Right atrium auricular region (tissue), 2 donors: ENCODE measurements around the gene CYP21A2. TPM values are rescaled to one million over a fixed set of nuclear protein-coding genes. Genes with fewer than 3 reads are reported as not detected.

Experiments
- DNase-seq: peaks from one replicate; pipeline ENCODE4 v3.0.0-alpha.2; 2019; ENCODE audit warnings: low spot score
- H3K27ac ChIP-seq, 2 donors: fragments of 200-600 bp; sonication (generic); 1 replicate in 1 of 2; 2 replicates in 1 of 2; pipeline ENCODE4 v1.5.1; 2016 to 2019
- H3K27me3 ChIP-seq, 2 donors: fragments of 200-600 bp; sonication (generic); one replicate each; pipeline versions ENCODE4 v1.5.1 to v1.6.0; 2017 to 2019
- H3K36me3 ChIP-seq: fragments of 200-600 bp; sonication (generic); one replicate; pipeline ENCODE4 v1.5.1; 2016
- H3K4me1 ChIP-seq, 2 donors: fragments of 200-600 bp; sonication (generic); one replicate each; pipeline versions ENCODE4 v1.5.1 to v1.6.0; 2017 to 2019
- H3K4me3 ChIP-seq, 2 donors: fragments of 200-600 bp; sonication (generic); 1 replicate in 1 of 2; 2 replicates in 1 of 2; pipeline ENCODE4 v1.5.1; 2017 to 2019; ENCODE audit warnings: mild to moderate bottlenecking in 1 of 2, moderate library complexity in 1 of 2
- H3K9me3 ChIP-seq, 2 donors: fragments of 200-600 bp; sonication (generic); one replicate each; pipeline ENCODE4 v1.5.1; 2019
- total RNA-seq, 2 donors: library from RNA; depleted of rRNA; stranded (reverse); fragments of >200 nt; gene quantifications; one replicate each; pipeline ENCODE4 v1.1.0, GENCODE V29; 2016
- TF ChIP-seq, protein P1 (sequence below), 2 donors: fragments of 200-600 bp; sonication (generic); IDR thresholded peaks; one replicate each; pipeline ENCODE4 v1.5.1; 2019; ENCODE audit warnings: antibody characterized with exemption in 2 of 2

The CYP21A2 gene
- total RNA-seq, 2 donors from 2014 or later, result 0.19 to 1.2 TPM

DNA sequence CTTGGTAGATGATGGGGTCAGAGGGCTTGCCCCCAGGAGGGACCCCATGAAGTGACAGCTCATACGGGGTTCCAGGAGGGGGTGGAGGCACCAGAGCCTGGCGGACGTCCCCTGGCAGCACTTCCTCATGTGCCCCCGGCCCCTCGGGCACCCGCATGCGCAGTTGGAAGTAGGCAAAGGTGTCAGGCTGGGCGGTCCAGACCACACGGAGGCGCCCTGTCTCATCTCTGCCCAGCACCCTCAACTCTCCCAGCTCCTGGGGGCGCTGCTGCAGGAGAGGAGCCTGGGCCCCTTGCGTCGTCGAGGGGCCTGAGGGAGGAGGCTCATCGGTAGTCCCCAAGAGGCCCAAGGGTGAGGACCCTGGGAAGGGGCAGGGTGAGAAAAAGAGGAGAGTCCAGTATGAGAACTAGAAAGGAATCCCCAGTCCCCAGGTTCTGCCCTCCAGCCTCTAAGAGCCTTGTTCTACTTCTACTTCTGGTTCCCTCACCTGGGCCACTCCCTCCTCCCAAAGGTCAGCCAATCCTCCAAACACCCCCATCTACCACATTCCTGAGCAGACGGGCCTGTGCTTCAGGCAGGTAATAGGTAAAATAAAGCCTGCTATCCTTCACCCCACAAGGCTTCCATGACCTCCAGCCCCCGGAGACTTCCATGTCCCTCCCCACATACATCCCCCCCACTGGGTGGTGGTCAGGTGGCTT, 47.7 kb downstream of the CYP21A2 start:
- Histone ChIP-seq H3K4me3 (no peak overlapping the region), H3K9me3 (no peaks in the 10 kb centered on the region), H3K27ac (peak overlapping the region; percentile 79 to 81), H3K4me1 (peaks cover 0 to 47% of the 10 kb centered on the region in 2 donors), H3K36me3 (peaks cover 54% of the 10 kb centered on the region), H3K27me3 (no peaks in the 10 kb centered on the region)
- TF ChIP-seq, protein P1, sequence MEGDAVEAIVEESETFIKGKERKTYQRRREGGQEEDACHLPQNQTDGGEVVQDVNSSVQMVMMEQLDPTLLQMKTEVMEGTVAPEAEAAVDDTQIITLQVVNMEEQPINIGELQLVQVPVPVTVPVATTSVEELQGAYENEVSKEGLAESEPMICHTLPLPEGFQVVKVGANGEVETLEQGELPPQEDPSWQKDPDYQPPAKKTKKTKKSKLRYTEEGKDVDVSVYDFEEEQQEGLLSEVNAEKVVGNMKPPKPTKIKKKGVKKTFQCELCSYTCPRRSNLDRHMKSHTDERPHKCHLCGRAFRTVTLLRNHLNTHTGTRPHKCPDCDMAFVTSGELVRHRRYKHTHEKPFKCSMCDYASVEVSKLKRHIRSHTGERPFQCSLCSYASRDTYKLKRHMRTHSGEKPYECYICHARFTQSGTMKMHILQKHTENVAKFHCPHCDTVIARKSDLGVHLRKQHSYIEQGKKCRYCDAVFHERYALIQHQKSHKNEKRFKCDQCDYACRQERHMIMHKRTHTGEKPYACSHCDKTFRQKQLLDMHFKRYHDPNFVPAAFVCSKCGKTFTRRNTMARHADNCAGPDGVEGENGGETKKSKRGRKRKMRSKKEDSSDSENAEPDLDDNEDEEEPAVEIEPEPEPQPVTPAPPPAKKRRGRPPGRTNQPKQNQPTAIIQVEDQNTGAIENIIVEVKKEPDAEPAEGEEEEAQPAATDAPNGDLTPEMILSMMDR (IDR thresholded peaks at IDR 0.05), result no peak
- no peak for DNase-seq

GRCh38 chr6:32086661-32087573, 48.7 kb downstream of the CYP21A2 start:
- peak overlapping the region; percentile 79 to 81 for H3K27ac ChIP-seq
- peak overlapping the region in 1 of 2 donors; percentile 40 for H3K4me3 ChIP-seq
- no peaks in the 10 kb centered on the region for H3K27me3 ChIP-seq
- peaks cover 0 to 45% of the 10 kb centered on the region in 2 donors for H3K4me1 ChIP-seq
- peaks cover 47% of the 10 kb centered on the region for H3K36me3 ChIP-seq
- DNase-seq, result no peak
- no peaks in the 10 kb centered on the region for H3K9me3 ChIP-seq
- TF ChIP-seq, protein P1 (IDR thresholded peaks at IDR 0.05), result no peak

DNA sequence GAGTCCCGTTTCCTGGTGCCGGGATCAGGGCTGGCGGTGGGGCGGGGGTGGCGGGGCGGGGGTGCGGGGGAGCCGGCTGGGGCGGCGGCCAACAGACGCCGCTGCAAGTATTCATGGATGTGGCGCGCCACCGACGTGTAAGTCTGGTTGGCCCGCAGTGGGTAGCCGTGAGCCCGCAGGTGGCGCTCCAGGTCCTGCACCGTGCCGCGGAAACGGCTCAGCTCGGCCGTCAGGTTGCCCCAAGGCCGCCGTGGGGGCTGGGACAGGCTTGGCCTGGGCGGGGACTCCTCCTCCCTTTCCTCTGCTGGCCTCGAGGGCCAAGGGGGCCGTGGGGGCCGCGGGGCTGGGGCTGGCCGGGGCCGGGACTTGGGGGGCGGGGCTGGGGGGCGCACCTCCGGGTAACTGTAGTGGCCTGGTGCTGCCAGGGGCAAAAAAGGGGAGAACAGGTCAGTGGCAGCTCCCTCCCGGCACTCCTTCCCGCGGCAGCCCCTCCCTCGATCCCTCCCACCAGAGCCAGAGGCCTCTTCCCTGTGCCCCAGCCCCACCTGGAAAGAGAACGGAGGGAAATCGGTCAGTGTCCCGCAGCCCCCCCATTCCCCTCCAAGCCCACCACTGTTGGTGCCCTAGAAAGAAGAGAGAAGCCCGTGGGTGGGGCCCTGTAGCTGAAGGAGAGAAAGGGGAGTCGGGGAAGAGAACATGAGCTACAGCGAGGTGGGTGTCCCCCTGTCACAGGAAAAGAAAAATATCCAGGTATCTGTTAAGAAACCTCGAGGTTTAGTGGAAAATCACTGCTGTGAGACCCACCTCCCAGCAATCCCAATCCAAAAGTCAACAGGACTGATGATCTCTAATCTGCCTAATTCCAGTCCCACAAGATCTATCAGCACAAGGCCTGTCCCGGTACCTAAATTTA, 49.6 kb downstream of the CYP21A2 start:
- Histone ChIP-seq H3K27ac (peak overlapping the region; percentile 79 to 81), H3K4me1 (peaks cover 0 to 45% of the 10 kb centered on the region in 2 donors), H3K9me3 (no peaks in the 10 kb centered on the region), H3K4me3 (peak overlapping the region in 1 of 2 donors; percentile 40), H3K36me3 (peaks cover 43% of the 10 kb centered on the region), H3K27me3 (no peaks in the 10 kb centered on the region)
- DNase-seq, result peak; percentile 90
- TF ChIP-seq, protein P1 (IDR thresholded peaks at IDR 0.05), result peak; percentile 62 to 89

- Histone ChIP-seq H3K9me3 (no peaks in the 10 kb centered on the region), H3K36me3 (peaks cover 38% of the 10 kb centered on the region), H3K4me3 (no peak overlapping the region), H3K4me1 (peaks cover 0 to 47% of the 10 kb centered on the region in 2 donors), H3K27ac (peak overlapping the region; percentile 79 to 81), H3K27me3 (no peaks in the 10 kb centered on the region)
- no peak for DNase-seq
- TF ChIP-seq, protein P1 (IDR thresholded peaks at IDR 0.05), result no peak
These were observed 50.4 kb downstream of the CYP21A2 start for GRCh38 chr6:32088487-32089049.
